Trophoblast cell (in vitro differentiated cells and primary cell): ENCODE results near the gene TOPBP1.

Experiments used
- DNase-seq, 2 donors: peaks; one replicate each; pipeline ENCODE4 v3.0.0-alpha.2; 2016
- H2AFZ ChIP-seq: 2 replicates; pipeline ENCODE4 v1.6.1; 2013; ENCODE audit warnings: low read length, moderate library complexity, mild to moderate bottlenecking; ENCODE audit not compliant: insufficient read depth, poor library complexity
- H2AK5ac ChIP-seq: 2 replicates; pipeline ENCODE4 v1.6.1; 2013; ENCODE audit warnings: mild to moderate bottlenecking, low read length
- H2BK120ac ChIP-seq: 2 replicates; pipeline ENCODE4 v1.6.1; 2013; ENCODE audit warnings: low read length, mild to moderate bottlenecking, moderate library complexity; ENCODE audit not compliant: insufficient read depth, poor library complexity
- H2BK12ac ChIP-seq: 2 replicates; pipeline ENCODE4 v1.6.1; 2013; ENCODE audit warnings: mild to moderate bottlenecking, low read length, moderate library complexity
- H2BK5ac ChIP-seq: 2 replicates; pipeline ENCODE4 v1.6.1; 2013; ENCODE audit warnings: low read length, low read depth, moderate library complexity, mild to moderate bottlenecking; ENCODE audit not compliant: poor library complexity
- H3K14ac ChIP-seq: 2 replicates; pipeline ENCODE4 v1.6.1; 2013; ENCODE audit warnings: mild to moderate bottlenecking, low read length
- H3K18ac ChIP-seq: 2 replicates; pipeline ENCODE4 v1.6.1; 2013; ENCODE audit warnings: mild to moderate bottlenecking, low read length
- H3K23ac ChIP-seq: 2 replicates; pipeline ENCODE4 v1.6.1; 2013; ENCODE audit warnings: low read length
- H3K27ac ChIP-seq: 2 replicates; pipeline ENCODE4 v1.5.1; 2013; ENCODE audit warnings: low read depth, mild to moderate bottlenecking, inconsistent platforms, low read length, moderate library complexity
- H3K27me3 ChIP-seq: 2 replicates; pipeline ENCODE4 v1.6.1; 2013; ENCODE audit warnings: inconsistent platforms, mild to moderate bottlenecking, low read length, moderate library complexity; ENCODE audit not compliant: insufficient read depth
- H3K36me3 ChIP-seq, 2 experiments: 1 replicate in 1 of 2; 2 replicates in 1 of 2; pipeline ENCODE4 v1.6.1; 2013; ENCODE audit warnings: low read length in 2 of 2, mild to moderate bottlenecking in 2 of 2, moderate library complexity in 1 of 2; ENCODE audit not compliant: insufficient read depth in 2 of 2, control insufficient read depth in 1 of 2
- H3K4ac ChIP-seq: 2 replicates; pipeline ENCODE4 v1.6.1; 2013; ENCODE audit warnings: low read depth, mild to moderate bottlenecking, low read length, moderate library complexity
- H3K4me1 ChIP-seq, 2 experiments: 1 replicate in 1 of 2; 2 replicates in 1 of 2; pipeline ENCODE4 v1.6.1; 2013; ENCODE audit warnings: low read length in 2 of 2, mild to moderate bottlenecking in 2 of 2, moderate library complexity in 1 of 2; ENCODE audit not compliant: insufficient read depth in 2 of 2, control insufficient read depth in 1 of 2
- H3K4me2 ChIP-seq: 2 replicates; pipeline ENCODE4 v1.6.1; 2013; ENCODE audit warnings: inconsistent platforms, mild to moderate bottlenecking, low read length, moderate library complexity
- H3K4me3 ChIP-seq: 2 replicates; pipeline ENCODE4 v1.5.1; 2013; ENCODE audit warnings: mild to moderate bottlenecking, low read depth, low read length, inconsistent platforms
- H3K79me1 ChIP-seq: one replicate; pipeline ENCODE4 v1.6.1; 2013; ENCODE audit warnings: low read length
- H3K79me2 ChIP-seq: 2 replicates; pipeline ENCODE4 v1.6.1; 2013; ENCODE audit warnings: low read length, mild to moderate bottlenecking; ENCODE audit not compliant: control insufficient read depth, insufficient read depth, poor library complexity
- H3K9ac ChIP-seq: 2 replicates; pipeline ENCODE4 v1.6.1; 2013; ENCODE audit warnings: mild to moderate bottlenecking, low read length
- H3K9me3 ChIP-seq: 2 replicates; pipeline ENCODE4 v1.6.1; 2013; ENCODE audit warnings: low read depth, mild to moderate bottlenecking, control low read depth, inconsistent platforms, low read length; ENCODE audit not compliant: insufficient read depth
- H4K12ac ChIP-seq: 2 replicates; pipeline ENCODE4 v1.6.1; 2013; ENCODE audit warnings: low read depth, mild to moderate bottlenecking, low read length, moderate library complexity
- H4K8ac ChIP-seq: 2 replicates; pipeline ENCODE4 v1.6.1; 2013; ENCODE audit warnings: low read depth, mild to moderate bottlenecking, low read length, moderate library complexity
- H4K91ac ChIP-seq: one replicate; pipeline ENCODE4 v1.6.1; 2013; ENCODE audit warnings: low read depth, mild to moderate bottlenecking, low read length, moderate library complexity
- WGBS: extraction: QIAGEN DNeasy Blood & Tissue Kit; methylation state at CpG from one replicate; pipeline ENCODE4 v1.1.7; 2013; ENCODE audit warnings: missing lambda C conversion rate; ENCODE audit not compliant: insufficient read length, insufficient coverage; ENCODE audit errors: extremely low coverage; 5-methylcytosine and 5-hydroxymethylcytosine counted together

The TOPBP1 gene

DNA sequence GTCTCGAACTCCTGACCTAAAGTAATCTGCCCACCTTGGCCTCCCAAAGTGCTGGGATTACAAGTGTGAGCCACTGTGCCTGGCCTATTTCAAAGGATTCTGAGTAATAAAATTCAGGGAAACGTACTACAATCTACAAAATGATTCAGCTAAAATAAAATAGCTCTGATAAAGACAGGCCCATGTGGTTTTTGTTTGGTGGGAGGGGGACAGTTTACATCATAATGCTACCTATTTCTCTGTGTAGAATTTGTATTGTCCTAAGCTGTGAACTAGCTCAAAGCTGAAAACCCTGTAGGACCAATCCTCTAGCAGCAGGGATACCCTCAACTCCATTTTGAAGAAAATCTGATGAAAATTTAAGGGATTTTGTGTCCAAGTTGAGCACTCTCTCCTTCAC, 62.5 kb downstream of the TOPBP1 start:
- Histone ChIP-seq H2AK5ac (no peak overlapping the region), H3K4me2 (no peak overlapping the region), H3K79me1 (no peaks in the 10 kb centered on the region), H4K12ac (no peak overlapping the region), H2BK120ac (no peak overlapping the region), H3K4ac (no peak overlapping the region), H3K18ac (no peak overlapping the region), H3K9ac (no peak overlapping the region), H3K14ac (no peak overlapping the region), H4K8ac (no peak overlapping the region), H3K27me3 (no peaks in the 10 kb centered on the region), H4K91ac (no peak overlapping the region), H3K4me1 (peaks cover 3 to 6% of the 10 kb centered on the region in 2 experiments), H3K27ac (no peak overlapping the region), H3K79me2 (no peaks in the 10 kb centered on the region), H3K36me3 (peaks cover 0 to 3% of the 10 kb centered on the region in 2 experiments), H2BK5ac (no peak overlapping the region), H3K4me3 (no peak overlapping the region), H3K23ac (no peak overlapping the region), H2BK12ac (no peak overlapping the region), H3K9me3 (no peaks in the 10 kb centered on the region), H2AFZ (no peak overlapping the region)
- no CpG with 5 or more reads among the region's 2 CpGs for WGBS
- DNase-seq, result no peak

DNA sequence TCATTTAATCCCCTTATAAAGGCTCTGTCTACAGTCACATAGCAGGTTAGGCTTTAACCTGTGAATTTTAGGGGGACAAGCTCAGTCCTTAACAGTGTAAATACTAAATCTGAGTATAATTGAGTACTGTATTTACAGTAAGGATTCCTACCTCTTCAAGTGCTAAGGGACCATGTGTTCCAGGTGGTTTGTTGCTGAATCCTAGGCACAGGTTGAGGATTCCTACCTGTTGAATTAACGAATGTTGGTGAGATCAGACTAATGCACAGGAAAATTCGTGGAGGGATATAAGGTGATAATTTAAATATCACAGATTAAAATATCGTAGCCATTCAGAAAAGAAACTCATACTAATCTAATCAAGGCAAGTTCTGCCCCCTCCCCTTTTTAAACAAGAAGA, 63.3 kb downstream of the TOPBP1 start:
- H3K4me3 ChIP-seq, result no peak overlapping the region
- H3K27me3 ChIP-seq, result no peaks in the 10 kb centered on the region
- no peak overlapping the region for H2BK120ac ChIP-seq
- H2BK5ac ChIP-seq, result no peak overlapping the region
- WGBS, result no CpG with 5 or more reads among the region's 3 CpGs
- H3K9ac ChIP-seq, result no peak overlapping the region
- H3K79me1 ChIP-seq, result no peaks in the 10 kb centered on the region
- no peak overlapping the region for H2AFZ ChIP-seq
- H4K91ac ChIP-seq, result no peak overlapping the region
- peaks cover 0 to 3% of the 10 kb centered on the region in 2 experiments for H3K36me3 ChIP-seq
- no peak overlapping the region for H3K4ac ChIP-seq
- H4K8ac ChIP-seq, result no peak overlapping the region
- DNase-seq, result no peak
- H3K4me1 ChIP-seq, result peaks cover 3 to 6% of the 10 kb centered on the region in 2 experiments
- no peak overlapping the region for H2AK5ac ChIP-seq
- no peak overlapping the region for H2BK12ac ChIP-seq
- no peak overlapping the region for H3K14ac ChIP-seq
- H3K9me3 ChIP-seq, result no peaks in the 10 kb centered on the region
- H3K18ac ChIP-seq, result no peak overlapping the region
- H4K12ac ChIP-seq, result no peak overlapping the region
- H3K79me2 ChIP-seq, result no peaks in the 10 kb centered on the region
- no peak overlapping the region for H3K4me2 ChIP-seq
- no peak overlapping the region for H3K27ac ChIP-seq
- no peak overlapping the region for H3K23ac ChIP-seq

DNA sequence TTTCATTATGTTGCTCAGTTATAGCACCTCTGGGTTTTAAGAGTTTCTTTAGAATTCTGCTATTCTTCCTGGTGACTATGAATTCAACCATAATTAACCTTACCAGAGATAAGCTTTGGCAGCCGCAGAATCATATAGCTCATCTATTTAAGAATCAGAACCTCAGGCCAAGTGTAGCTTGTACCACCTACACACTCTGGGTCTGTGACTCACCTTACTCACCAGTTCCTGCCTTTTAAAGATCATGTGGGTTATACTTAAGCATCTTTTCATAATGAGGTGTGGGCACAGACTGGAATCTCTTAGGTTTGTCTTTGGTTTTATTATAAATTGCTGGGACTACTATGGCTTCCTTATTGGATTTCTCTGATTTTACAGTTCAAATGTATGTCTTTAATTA, 66.4 kb downstream of the TOPBP1 start:
- Histone ChIP-seq H3K18ac (no peak overlapping the region), H3K79me2 (no peaks in the 10 kb centered on the region), H3K27me3 (no peaks in the 10 kb centered on the region), H3K9me3 (no peaks in the 10 kb centered on the region), H3K27ac (no peak overlapping the region), H3K4me2 (no peak overlapping the region), H3K4me3 (no peak overlapping the region), H3K4me1 (peaks cover 3 to 9% of the 10 kb centered on the region in 2 experiments), H3K23ac (no peak overlapping the region), H2AFZ (no peak overlapping the region), H4K91ac (no peak overlapping the region), H3K36me3 (peaks cover 0 to 3% of the 10 kb centered on the region in 2 experiments), H3K79me1 (no peaks in the 10 kb centered on the region), H4K12ac (no peak overlapping the region), H4K8ac (no peak overlapping the region), H2BK12ac (no peak overlapping the region), H3K9ac (no peak overlapping the region), H2AK5ac (no peak overlapping the region), H2BK120ac (no peak overlapping the region), H3K4ac (no peak overlapping the region), H3K14ac (no peak overlapping the region), H2BK5ac (no peak overlapping the region)
- peak; percentile 60 to 77 for DNase-seq
- no CpG with 5 or more reads among the region's 1 CpG for WGBS

DNA sequence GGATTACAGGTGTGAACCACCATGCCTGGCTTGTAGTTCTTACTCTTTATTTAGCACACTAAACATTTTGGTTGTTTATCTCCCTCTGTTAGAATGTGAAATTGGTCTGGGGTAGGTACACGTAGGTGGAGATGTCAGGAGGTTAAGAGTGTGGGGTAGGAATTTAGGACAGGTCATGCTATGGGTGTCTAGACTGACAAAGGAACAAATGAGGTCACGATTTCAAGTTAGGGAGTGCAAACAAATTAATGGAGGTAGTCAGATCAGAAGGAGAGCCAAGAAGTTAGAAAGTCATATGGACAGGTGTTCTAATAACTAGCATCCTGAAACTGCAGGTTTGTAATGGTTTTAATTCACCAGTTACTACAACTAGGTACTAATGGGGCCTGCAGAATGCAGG, 68.5 kb downstream of the TOPBP1 start:
- peak overlapping the region; percentile 6 for H4K91ac ChIP-seq
- H3K36me3 ChIP-seq, result peaks cover 2 to 8% of the 10 kb centered on the region in 2 experiments
- H3K27me3 ChIP-seq, result no peaks in the 10 kb centered on the region
- H2BK12ac ChIP-seq, result no peak overlapping the region
- DNase-seq, result peak in 1 of 2 donors; percentile 62
- H3K27ac ChIP-seq, result no peak overlapping the region
- peaks cover 3 to 9% of the 10 kb centered on the region in 2 experiments for H3K4me1 ChIP-seq
- no peak overlapping the region for H2BK5ac ChIP-seq
- no peak overlapping the region for H2AFZ ChIP-seq
- no peaks in the 10 kb centered on the region for H3K79me2 ChIP-seq
- H2BK120ac ChIP-seq, result no peak overlapping the region
- no peak overlapping the region for H4K8ac ChIP-seq
- H3K9ac ChIP-seq, result no peak overlapping the region
- no peaks in the 10 kb centered on the region for H3K79me1 ChIP-seq
- no CpG with 5 or more reads among the region's 2 CpGs for WGBS
- no peak overlapping the region for H3K14ac ChIP-seq
- H3K4me2 ChIP-seq, result no peak overlapping the region
- no peak overlapping the region for H2AK5ac ChIP-seq
- H4K12ac ChIP-seq, result no peak overlapping the region
- H3K23ac ChIP-seq, result no peak overlapping the region
- H3K4me3 ChIP-seq, result no peak overlapping the region
- no peaks in the 10 kb centered on the region for H3K9me3 ChIP-seq
- H3K4ac ChIP-seq, result no peak overlapping the region
- H3K18ac ChIP-seq, result no peak overlapping the region
